NCI-H1105 (cell line): ENCODE measurements around the gene TMEM259.
A peak's percentile ranks its signal among the peaks of the same experiment; 100 is the strongest.

ENCODE experiments used
- DNase-seq: peaks from one replicate; lab custom pipeline; 2025; lab: John Stamatoyannopoulos, UW

Gene TMEM259

DNA sequence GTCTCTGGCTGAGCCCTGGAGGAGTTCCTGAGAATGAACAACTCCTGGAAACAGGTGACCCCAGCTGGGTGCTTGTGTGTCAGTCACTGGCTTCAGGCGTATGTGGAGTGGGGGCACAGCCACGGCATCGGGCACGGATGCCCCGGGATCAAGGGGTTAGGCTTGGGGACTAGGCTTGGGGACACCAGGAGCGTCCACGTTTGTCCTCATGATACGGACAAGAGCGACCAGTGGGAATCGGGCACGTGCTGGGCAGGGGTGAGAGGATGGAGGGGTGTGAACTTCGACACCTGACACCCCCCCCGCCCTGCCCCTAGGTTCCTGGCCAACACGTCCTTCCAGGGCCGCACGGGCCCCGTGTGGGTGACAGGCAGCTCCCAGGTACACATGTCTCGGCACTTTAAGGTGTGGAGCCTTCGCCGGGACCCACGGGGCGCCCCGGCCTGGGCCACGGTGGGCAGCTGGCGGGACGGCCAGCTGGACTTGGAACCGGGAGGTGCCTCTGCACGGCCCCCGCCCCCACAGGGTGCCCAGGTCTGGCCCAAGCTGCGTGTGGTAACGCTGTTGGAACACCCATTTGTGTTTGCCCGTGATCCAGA lies 16.6 kb downstream of the TMEM259 start:
- DNase-seq: no peak

- DNase-seq: no peak
These were observed 17.6 kb downstream of the TMEM259 start for GRCh38 chr19:1003283-1003682.

DNA sequence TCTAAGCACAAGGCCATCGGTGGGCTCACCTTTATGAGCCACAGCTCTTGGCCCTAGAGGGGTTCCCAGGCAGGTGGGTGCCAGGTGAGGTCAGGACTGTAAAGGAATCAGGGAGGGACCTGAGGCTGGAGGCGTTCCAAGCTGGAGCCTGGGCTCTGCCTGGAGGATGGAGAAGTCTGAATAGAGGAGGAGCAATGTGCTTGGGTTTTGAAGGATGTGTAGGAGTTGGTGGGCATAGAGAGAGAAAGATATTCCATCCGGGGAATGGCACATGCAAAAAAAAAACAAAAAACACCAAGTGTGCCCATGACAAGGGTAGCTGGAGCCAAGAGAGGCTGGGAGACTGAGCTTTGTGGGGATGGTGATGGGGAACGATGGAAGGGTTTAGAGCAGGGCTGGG lies 18.3 kb downstream of the TMEM259 start:
- DNase-seq: no peak

GRCh38 chr19:1001538-1002166 lies 19.3 kb downstream of the TMEM259 start:
- no peak for DNase-seq

- DNase-seq: no peak
These were observed 20.1 kb downstream of the TMEM259 start for GRCh38 chr19:1000591-1001537.

DNA sequence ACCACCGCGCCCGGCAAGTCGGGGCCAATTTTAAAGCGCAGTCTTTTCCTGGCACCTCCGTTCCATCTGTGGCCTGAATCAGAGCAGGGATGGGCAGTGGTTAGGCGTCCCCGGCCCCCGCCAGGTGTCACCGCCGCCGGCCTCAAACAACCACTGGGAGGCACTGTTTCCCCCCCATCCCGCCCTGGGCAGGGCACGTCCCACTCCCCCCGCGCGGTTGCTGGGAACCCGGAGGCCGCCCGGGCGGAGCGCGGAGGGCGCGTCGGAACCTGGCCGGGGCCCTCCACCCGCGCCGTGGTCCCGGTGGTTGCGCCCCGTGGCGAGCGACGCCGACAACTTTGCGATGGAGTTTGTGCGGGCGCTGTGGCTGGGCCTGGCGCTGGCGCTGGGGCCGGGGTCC lies 20.8 kb downstream of the TMEM259 start, which contains the start of gene GRIN3B:
TSS of gene GRIN3B (plus strand) at position 325 of the 400 bp plus-strand sequence. CDS start at position 344, 19 bp downstream.
- DNase-seq: no peak

DNA sequence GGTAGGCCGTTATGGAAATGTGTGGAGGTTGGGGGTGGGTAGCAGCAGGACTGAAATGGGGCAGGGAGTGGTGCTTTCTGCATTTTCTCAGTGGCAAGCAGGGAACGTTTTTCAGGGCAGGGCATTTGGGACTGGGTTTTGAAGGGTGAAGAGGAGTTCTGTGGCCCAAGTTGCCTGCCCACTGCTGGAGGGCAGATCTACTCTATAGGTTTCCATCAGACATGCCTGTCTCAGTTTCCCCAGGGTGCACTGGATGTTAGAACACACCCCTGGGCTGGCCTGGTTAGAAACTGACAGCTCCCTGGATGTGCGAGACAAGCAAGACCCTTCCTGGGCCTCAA lies 21.6 kb downstream of the TMEM259 start:
- no peak for DNase-seq

DNA sequence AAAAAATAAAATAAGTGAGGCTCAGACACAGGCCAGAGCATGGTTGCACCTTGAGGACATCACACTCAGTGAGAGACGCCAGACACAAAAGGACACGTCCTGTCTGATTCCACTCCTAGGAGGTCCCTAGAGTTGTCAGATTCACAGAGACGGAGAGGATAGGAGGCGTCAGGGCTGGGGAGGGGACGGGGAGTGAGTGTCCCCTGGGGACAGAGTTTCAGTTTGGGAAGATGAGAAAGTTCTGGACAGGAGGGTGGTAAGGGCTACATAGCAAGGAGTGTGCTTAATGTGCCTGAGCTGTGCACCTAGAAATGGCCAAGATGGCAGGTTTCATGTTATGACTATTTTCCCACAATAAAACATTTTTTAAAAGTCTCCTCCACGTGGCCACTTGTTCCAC lies 22.9 kb downstream of the TMEM259 start:
- DNase-seq: no peak

GRCh38 chr19:996051-996838 lies 24.7 kb downstream of the TMEM259 start:
- peak; percentile 77 for DNase-seq

GRCh38 chr19:995051-995827 lies 25.7 kb downstream of the TMEM259 start:
- DNase-seq: peak; percentile 76

DNA sequence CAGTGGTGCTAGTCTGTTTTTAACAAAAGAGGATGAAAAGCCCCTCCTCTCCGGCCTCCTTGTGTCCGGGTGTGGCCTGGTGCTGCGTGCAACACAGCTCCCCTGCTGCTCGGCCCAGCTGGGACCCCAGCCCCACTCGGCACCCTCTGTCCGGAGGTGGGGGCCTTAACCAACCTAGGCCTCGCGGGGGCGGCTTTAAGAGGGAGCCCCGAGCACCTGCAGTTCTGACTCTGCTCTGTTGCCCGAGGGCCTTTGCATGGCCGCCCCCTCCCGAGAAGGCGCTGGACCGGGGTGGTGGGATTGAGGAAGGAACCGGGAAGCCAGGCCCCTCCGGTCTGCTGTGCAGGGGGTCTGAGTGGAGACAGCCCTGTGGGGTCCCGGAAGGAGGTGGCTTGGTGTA lies 26.4 kb downstream of the TMEM259 start:
- DNase-seq: no peak

DNA sequence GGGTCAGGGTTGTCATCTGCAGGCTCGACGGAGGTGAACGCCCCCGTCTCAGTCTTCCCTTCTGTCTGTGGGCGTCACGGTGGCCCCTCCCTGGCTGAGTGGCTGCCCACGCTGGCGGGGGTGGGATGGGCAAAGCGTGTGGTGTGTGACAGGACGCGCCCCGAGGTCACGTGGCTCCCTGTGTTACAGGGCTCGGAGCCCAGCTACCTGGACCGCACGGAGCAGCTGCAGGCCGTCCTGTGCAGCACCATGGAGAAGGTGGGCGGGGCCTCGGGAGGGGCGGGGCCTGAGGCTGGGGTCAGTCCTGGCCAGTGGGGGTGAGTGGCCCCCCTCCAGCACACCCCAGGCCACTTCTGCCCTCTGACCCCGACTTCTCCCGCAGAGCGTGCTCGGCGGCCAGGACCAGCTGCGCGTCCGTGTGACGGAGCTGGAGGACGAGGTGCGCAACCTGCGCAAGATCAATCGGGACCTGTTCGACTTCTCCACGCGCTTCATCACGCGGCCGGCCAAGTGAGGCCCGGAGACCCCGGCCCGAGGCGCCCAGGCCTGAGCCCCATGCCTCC lies 27.0 kb downstream of the TMEM259 start:
- DNase-seq: no peak

DNA sequence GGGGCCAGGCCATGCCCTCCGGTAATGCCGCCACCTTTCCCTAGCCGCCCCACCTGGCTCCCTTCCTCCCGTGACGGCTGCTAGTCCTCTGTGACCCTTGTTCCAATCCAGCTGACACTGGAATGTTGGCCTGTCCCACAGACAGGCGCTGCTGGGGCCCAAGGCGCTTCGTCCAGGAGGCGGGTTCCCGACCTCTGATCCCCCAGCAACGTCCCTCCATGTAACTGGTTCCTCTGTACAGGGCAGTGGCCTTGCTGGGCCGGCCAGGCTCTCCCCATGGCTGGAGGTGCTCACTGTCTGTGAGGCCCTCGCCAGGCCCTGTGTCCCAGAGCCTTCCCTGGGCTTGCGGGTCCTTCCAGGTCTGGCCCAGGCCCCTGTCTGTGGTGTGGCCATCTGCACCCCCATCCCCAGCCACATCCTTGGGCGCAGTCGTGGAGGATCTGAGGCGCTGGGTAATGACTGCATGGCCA lies 27.5 kb downstream of the TMEM259 start:
- DNase-seq: no peak

DNA sequence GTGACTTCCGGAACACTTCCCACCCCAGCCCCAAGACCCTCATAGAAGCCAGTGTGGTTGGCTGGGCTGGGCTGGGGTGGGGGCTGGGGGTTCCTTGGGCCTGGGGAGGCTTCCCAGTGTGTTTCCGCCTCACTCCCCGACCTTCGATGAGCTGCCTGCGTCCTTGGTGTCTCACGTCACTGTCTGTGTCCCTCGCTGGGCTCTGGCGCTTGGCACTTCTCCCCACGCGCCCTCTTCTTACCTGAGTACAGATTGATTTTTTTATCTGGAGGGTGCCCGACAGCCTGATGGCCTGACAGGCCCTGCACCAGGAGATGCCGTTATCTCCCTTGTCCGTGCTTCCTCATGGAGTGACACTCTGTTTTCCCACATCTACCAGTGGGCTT lies 28.3 kb downstream of the TMEM259 start:
- no peak for DNase-seq

- no peak for DNase-seq
These were observed 28.8 kb downstream of the TMEM259 start for GRCh38 chr19:991932-992669.

DNA sequence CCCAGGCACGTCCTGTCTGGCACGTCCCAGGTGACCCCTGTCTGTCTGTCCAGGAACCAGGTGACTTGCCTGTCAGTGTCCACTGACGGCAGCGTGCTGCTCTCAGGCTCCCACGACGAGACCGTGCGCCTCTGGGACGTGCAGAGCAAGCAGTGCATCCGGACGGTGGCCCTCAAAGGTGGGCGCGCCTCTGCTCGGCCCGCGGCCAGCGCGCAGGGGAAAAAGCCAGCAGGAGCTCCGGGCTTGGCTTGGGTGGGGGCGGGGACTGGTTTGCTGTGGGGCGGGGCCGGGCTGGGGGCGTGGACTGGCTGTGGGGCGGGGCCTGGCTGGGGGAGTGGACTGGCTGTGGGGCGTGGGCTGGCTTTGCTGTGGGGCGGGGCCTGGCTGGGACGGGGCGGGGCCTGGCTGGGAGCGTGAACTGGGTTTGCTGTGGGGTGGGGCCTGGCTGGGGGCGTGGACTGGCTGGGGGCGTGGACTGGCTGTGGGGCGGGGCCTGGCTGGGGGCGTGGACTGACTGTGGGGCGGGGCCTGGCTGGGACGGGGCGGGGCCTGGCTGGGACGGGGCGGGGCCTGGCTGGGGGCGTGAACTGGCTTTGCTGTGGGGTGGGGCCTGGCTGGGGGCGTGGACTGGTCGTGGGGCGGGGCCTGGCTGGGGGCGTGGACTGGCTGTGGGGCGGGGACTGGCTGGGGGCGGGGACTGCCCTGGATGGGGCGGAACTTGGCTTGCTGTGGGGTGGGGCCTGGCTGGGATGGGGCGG lies 29.6 kb downstream of the TMEM259 start:
- DNase-seq: no peak

DNA sequence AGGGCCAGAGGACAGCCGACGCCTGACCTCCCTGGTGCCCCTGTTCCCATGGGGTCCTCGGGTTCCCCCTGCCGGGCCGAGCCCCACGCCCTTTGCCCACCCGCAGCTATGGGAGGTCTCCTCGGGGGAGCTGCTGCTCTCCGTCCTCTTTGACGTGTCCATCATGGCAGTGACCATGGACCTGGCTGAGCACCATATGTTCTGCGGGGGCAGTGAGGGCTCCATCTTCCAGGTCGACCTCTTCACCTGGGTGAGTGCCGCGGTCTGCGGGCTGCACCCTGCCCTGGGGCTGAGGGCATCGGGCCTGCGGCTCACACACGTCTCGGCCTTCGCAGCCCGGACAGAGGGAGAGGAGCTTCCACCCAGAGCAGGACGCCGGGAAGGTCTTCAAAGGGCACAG lies 30.2 kb downstream of the TMEM259 start:
- no peak for DNase-seq

DNA sequence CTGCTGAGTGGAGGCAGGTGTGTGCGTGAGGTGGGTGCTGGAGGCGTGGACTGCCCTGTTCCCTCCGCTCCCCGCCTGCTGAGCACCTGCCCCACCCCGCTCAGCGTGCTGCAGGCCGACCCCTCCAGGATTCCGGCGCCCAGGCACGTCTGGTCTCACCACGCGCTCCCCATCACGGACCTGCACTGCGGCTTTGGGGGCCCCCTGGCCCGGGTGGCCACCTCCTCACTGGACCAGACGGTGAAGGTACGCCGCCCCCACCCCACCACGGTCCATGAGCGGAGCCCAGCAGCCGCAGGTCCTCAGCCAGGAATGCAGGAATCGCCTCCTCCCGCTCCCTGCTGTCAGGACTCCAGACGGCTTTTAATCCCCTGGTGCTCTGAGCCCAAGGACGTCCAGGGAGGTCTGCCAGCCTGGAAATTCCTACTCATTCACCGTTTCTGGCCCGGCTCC lies 30.8 kb downstream of the TMEM259 start:
- no peak for DNase-seq

- no peak for DNase-seq
These were observed 31.4 kb downstream of the TMEM259 start for GRCh38 chr19:989381-990081.
